ENCODE measurements around the gene AIF1L.
"Not testable (repeated sequence)": the region's sequence is repeated elsewhere in the genome, so short reads cannot be mapped to it uniquely, and the experiment has no call there.

AIF1L gene

DNA sequence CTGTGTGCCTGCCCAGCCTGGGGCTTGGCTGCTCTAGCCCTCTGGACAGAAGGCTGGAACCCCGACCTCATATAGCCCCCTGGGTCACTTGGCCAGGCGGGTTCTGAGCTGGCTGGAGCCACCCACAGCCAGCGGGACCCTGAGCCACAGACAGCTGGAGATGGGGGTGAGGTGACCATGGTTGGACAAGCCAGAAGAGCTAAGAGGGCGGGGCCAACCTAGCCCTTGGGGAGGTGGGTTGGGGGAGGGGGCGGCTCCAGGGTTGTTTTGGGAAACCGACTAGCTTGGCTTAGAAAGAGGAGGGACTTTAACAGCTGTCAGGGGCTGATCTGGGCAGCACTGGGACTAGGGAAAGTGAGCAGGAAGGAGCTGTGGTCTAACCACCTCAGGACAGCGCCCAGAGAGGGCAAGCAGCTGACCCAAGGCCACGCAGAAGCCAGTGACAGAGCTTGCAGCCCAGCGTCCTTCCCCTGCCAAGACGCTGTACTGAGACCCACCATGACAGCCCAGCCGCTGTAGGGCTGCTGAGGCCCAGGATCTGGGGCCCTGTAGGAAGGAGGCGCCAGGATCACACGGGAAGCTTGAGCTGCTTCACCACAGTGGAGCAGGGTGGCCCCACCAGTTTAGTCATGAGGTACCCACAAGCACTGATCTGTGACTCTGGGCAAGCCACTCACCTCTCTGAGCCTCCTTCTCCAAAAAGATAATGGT is 2.2 kb downstream of the AIF1L start:
- DNase-seq (ENCODE audit: low read depth in 2 of 2): no peak

DNA sequence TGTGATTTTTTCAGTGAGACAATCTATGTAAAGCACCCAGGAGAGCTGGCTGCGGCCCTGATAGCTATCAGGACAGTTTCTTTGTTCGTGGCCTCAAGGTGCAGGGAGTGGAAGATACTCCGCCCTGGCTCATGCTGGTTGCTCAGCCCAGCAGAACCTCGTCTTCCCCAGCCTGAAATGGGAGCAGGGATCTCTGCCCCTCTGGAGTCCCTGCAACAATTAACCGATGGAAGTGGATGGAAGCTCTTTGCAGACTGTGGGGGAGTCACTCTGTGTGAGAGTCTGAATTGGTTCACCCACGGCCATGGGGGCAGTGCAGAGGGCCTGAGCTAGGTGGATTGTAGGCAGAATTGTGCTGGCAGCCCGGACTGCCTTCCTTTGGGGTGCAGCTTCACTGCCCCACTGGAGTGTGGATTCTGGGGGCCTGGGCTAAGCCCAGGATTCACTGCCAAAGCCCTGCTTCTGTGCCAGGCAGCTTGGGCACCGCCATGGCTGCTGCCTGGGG is 2.8 kb downstream of the AIF1L start:
- DNase-seq (ENCODE audit: low read depth in 2 of 2): no peak

DNA sequence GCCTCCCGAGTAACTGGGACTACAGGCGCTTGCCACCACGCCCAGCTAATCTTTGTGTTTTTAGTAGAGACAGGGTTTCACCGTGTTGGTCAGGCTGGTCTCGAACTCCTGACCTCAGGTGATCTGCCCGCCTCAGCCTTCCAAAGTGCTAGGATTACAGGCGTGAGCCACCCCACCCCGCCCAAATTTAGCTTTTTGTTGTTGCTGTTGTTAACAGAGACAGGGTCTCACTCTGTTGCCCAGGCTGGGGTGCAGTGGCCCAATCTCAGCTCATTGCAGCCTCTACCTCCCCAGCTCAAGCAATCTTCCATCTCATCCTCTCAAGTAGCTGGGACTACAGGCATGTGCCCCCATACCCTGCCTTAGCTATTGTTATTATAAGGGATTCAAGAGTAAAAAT is 3.5 kb downstream of the AIF1L start:
- not testable (repeated sequence) for DNase-seq (ENCODE audit: low read depth in 2 of 2)

DNA sequence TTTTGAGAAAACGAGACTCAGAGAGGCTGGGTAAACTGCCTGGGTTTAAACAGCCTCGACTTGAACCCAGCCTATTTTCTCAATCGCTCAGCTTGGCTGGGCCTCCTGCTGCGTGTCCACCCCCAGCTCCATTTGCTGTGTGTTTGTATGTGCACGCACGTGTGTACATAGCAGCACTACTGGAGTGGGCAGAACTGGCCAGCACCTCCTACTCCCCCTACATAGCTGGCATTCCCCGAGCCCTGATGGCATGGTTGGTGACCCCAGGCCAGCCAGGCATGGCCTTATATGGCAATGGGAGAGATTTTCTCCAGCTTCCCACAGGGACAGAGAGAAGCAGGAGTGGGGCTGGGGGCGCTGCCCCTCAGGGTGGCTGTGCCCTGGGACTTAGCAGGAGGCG is 4.1 kb downstream of the AIF1L start:
- no peak for DNase-seq (ENCODE audit: low read depth in 2 of 2)

DNA sequence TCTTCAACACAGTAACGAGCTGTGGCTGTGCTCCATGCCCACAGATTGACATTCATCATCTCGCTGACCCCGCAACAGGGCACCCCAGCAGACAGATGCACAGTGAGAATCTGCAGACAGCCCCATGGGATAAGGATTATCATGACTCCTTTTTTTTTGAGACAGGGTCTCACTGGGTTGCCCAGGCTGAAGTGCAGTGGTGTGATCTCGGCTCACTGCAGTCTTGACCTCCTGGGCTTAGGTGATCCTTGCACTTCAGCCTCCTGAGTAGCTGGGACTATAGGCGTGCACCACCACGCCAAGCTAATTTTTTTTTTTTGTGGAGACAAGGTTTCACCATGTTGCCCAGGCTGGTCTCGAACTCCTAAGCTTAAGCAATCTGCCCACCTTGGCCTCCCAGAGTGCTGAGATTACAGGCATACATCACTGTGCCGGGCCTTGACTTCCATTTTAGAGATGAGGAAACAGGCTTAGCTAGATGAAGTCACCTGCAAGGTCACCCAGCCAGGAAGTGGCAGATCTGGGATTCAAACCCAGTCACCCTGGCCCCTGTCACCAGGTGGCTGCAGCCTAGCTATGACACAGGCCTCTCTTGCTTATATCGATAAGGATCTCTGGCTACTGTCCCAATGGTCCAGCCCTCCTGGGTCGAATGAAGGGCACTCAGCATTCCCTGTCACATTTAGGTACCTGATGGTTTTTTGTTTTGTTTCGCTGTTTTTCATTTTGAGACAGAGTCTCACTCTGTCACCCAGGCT is 5.1 kb downstream of the AIF1L start:
- no peak for DNase-seq (ENCODE audit: low read depth in 2 of 2)

DNA sequence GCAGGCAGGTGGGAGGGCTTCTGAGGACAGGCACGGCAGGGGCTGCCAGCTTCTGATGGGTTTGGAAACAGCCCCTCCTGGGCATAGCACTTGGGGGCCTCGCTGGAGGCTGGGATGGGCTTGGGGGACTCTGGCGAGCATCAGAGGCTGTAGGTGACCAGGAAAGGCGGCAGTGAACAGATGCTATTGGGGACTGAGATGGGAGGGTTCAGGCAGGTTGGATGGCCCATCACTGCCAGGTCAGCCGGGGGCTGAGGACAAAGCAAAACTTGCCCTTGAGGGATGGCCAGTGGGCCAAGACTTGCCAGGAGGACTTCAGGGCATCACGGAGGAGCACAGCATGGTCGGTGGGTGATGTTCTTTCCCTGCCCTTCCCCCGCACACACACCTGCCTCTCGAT is 6.7 kb downstream of the AIF1L start:
- no peak for DNase-seq (ENCODE audit: low read depth in 2 of 2)

DNA sequence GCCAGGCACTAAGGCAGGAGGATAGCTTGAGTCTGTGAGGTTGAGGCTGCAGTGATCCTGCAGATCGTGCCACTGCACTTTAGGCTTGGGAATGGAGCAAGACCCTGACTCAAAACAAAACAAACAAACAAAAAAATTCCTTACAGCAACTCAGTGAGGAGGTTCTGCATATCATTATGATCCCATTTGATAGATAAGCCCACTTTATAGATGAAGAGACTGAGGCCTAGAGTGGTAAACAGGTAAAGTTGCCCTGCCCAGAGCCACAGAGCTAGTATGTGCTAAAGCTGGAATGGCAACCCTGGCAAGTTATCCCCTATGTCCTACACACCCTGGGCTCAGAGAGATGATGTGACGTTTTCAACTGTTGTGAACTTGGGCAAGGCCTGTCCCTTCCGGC is 7.2 kb downstream of the AIF1L start:
- DNase-seq (ENCODE audit: low read depth in 2 of 2): no peak

DNA sequence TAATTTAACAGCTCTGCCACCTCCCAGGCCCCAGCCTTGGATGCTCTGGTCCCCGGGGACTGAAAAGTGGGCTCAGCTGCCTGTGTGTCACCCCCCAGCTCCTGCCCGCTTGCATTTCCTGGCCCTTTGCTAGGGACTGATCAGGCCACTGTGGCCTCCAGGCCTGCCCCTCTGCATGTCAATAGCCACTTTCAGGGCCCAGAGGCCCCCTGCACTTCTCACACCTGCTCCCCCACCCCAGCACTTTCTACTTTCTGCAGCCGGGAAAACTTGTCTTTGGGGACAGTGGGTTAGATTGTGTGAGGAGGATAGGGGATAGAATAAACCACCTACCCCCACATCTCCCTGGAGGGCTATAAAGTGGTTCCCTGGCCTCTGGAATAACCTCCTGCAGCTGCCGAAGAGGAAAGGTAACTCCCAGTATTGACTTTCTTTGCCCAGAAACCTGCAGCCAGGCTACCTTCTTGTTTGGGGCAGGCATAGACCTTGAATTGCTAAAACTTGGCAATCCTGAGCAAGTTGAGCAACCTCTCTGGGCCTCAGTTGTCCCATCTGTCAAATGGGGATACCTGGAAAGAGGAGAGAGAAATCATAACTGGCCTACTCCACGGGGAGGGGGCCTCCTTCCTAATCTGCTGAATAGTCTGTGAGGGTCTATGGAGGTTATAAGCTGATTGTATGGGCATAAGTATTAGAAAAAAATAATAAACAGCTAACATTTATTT is 7.8 kb downstream of the AIF1L start:
- DNase-seq (ENCODE audit: low read depth in 2 of 2): no peak

DNA sequence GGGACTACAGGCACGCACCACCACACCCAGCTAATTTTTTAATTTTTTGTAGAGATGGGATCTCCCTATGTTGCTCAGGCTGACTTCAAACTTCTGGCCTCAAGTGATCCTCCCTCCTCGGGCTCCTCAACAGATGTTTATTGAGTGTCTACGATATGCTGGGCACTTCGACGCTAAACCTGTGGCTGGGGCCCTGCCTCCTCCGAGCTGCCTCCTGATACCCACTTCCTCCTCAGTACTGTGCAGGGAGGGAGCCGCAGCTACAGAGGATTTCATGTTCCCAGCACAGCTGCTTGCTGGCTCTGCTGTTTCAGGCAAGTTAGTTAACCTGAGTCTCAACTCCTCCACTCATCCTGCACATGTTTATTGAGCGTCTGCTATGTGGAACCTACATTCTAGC is 9.6 kb downstream of the AIF1L start:
- DNase-seq (ENCODE audit: low read depth in 2 of 2): no peak

DNA sequence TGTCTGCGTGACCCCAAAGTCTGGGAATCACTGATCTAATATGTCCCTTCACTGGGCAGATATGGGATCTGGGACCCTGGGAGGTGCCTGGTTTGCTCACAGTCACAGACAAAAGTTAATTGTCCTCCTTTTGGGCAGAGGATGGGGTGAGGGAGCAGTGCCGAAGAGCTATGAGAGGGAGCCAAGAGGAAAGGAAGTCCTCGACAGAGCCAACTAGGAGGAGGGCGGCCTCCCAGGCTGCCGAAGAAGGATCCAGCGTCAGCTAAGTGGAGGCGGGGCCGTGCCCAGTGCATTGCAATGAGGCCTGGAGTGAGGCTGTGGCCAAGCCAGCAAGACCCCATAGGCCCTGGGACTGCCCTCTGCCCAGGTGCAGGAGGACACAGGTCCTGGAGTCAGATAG is 11.4 kb downstream of the AIF1L start:
- DNase-seq (ENCODE audit: low read depth in 2 of 2): no peak

DNA sequence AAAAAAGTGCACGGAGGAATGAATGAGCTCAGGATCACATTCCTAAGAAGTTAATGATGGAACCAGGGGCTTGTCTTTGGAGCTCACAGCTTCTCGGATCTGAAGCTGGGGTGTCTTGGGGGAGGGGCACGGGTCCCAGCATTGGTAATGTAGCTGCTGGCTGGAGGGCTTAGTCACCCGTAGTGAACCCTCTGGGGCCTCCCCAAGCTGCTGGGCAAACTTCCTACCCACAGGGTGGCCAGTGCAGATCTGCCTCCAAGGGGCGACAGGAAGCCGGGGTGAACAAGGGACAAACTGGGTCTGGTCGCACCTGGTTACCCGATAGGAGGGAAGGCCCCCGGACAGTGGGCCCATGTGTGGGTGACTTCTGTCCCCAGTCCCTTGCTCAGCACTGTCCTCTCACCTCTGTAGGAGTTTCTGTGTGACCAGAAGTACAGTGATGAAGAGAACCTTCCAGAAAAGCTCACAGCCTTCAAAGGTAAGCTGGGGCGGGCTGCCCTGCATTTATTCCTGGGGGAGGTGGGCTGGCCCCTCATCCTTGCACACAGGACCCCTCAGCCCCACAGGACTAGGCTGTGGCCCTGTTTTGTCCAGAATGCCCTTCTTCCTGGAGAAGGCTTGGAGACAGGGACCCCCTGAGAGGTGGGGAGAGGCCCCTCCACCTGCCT is 15.0 kb downstream of the AIF1L start:
- no peak for DNase-seq (ENCODE audit: low read depth in 2 of 2)

DNA sequence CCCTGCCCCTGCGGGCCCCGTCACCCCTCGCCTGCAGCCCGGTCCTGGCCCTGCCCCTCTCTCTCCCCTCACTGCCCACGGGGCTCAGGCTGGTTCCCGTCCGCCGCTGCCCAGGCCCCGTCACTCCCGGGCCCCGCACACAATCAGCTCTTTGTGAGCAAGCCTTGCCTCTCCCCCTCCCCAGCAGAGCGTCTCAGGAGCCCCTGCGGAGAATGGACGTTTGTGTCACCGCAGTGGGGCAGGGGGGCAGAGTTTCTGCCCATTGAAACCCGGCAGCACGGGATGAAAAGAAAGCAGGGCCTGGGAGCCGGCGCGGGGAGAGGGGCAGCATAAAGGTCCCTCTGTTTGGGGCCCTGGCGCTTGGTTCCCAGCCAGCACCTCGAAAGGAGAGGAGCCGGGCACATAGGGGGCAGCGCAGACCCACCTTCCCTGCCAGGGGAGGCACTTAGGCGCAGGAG is 15.6 kb downstream of the AIF1L start:
- no peak for DNase-seq (ENCODE audit: low read depth in 2 of 2)

DNA sequence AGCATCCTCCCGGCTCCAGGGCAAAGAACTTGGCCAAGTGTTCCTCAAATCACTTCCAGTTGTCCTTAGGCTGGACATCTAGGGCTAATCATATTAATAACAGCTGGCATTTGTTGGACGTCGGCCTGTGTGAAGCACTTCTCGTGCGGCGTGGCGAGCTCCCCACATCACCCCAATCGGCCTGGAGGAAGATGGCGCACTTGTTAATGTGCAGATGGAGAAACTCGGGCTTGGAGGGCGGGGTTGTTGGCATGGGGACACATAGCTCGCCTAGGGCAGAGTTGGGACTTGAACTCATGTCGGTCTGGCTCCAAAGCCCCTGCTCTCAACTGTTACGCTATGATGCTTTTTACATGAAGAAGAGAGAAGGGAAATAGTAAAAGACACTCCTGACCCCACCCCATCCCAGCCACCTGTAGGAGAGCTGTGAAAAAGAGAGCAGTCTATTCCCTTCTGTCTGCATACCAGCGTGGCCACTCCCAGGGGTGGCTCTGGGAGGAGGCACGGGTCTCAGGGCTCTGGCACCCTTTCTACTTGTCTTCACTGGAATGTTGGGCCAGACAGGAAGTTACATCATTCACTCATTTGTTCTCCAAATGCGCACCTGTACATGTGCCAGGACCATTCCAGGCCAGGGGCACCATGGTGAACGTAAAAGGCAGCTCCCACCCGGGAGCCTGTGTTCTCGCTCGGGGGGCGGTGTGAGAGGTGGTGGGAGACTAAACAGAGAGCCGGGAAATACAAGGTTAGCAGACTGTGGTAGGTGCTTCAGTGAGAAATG is 16.2 kb downstream of the AIF1L start:
- DNase-seq (ENCODE audit: low read depth in 2 of 2): no peak

DNA sequence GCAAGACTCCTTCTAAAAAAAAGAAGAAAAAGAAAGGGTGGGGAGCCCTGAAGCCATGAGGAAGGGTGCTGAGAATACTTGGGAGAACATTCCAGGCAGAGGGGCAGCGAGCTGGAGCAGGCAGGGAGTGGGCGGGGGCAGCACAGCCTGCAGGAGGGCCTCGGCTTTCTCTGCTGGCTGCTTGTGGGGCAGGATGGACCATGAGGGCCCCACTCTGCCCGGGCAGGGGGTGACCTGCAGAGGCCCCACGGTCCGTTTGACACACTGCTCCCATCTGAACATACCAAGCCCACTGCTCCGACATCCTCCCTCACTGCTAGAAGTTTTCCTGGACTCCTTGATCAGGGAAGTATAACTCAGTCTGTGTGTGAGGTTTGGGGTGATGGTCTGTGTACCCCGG is 17.3 kb downstream of the AIF1L start:
- DNase-seq (ENCODE audit: low read depth in 2 of 2): no peak

DNA sequence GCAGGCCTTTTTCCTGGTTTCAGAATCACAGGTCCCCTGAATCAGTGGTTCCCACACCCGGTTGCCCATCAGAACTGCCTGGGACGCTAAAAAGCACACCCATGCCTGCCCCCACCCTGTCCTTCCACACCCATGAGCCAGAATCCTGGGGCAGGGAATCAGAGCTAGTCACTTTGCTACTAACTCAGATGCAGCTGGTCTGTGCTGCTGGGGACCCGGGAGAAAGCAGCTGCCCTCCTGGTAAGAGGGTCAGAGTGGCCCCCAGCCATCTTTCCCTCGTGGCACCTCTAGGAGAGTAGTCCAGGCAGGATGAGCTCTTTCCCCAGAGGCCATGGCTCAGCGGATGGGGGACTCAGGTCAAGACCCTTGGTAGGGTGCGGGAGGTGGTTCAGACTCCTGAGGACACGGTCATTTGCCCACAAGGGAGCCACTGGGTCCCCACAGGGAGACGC is 17.8 kb downstream of the AIF1L start:
- no peak for DNase-seq (ENCODE audit: low read depth in 2 of 2)

DNA sequence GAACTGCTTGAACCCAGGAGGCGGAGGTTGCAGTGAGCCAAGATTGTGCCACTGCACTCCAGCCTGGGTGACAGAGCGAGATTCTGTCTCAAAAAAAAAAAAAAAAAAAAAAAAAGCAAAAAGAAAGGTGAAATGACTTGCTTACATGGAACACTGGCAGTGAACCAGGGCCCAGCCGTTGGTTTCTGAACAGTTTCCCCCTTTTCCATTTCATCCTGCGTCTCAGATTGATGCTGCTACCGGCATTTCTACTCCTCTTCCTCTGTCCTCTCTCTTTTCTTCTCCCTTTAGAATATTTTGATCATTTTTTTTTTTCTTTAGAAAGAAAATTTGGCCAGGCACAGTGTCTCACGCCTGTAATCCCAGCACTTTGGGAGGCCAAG is 19.0 kb downstream of the AIF1L start:
- DNase-seq (ENCODE audit: low read depth in 2 of 2): not testable (repeated sequence)

DNA sequence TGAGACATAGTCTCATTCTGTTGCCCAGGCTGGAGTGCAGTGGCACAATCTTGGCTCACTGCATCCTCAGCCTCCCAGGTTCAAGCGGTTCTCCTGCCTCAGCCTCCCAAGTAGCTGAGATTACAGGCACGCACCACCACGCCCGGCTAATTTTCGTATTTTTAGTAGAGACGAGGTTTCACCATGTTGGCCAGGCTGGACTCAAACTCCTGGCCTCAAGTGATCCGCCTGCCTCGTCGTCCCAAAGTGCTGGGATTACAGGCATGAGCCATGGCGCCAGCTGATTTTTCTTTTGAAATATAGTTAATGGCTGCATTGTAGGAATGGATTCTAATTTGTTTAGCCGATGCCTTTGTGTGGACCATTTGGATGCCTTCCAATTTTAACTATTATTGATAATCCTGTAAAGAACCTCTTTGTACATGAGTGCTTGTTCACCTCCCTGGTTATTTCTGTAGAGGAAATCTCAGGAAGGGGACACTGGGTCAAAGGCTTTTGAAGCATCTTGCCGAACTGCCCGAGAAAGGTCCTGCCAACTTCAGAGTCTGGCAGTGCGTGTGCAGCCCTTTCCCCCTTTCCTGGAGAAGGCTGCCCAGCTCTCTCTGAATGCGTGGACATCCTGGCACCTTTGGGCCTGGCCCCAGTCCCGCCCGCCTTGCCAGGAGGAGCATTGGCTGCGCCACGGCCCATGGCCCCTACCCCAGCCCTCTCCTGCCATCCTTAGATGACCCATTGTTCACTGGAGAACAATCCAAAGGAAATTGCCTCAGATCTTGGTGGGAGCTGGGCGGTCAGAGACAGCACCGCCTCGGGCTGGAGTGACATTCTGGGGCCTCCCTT is 20.2 kb downstream of the AIF1L start:
- DNase-seq (ENCODE audit: low read depth in 2 of 2): no peak

DNA sequence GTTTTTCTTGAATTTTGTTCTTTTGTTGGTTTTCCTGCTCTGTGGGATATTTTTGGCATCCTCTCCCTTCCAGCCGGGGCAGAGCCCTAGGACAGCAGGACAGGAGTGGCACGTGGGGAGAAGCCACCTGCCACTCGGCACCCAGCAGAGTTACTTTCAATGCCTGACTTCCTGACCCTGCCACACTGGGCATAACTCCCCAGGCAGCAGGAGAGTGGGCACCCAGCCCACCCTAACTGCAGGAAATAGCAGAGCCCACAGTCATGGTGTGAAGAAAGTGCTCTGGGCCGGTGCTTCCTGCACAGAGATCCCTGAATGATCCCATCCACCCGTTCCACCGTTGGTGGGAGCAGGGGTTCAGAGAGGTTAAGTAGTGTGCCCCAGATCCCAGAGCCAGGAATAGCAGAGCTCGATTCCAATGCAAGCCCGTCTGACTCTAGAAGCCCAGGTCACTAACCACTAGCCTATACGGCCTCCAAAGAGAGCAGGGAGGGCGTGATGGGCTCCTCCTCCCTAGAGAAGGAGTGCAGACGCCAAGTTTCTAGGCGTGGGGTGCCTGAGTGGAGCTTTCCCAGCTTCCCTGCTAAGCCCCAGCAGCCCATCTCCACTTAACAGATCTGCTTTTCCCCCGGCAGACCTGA is 20.9 kb downstream of the AIF1L start:
- DNase-seq (ENCODE audit: low read depth in 2 of 2): no peak

DNA sequence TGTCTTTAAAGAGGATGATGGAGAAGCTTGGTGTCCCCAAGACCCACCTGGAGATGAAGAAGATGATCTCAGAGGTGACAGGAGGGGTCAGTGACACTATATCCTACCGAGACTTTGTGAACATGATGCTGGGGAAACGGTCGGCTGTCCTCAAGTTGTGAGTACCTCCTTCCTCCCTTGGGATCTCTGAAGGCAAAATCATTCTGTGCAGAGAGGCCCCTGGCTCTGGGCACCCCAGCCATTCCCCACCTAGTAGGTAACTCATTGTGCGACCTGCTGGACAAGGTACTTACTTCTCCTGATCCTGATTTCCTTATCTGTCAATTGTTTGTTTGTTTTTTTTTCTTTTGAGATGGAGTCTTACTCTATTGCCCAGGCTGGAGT is 21.4 kb downstream of the AIF1L start:
- DNase-seq (ENCODE audit: low read depth in 2 of 2): no peak

DNA sequence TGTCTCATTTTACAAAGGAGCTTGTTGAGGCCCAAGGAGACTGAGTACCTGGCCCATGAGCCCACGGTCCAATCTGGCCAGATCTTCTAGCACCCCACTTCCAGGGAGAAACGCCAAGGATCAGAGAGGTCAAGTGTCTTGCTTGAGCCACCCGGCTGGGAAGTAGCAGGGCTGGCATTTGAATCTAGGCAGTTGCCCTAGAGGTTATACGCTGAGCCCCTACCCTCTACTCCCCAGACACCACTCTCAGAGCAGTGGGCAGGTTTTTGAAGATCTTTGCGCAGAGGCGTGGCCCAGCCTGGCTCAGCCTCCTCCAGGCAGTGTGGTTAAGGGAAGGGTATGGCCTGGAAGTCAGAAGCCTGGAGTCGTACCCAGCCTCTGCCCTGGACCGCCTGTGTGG is 23.3 kb downstream of the AIF1L start:
- no peak for DNase-seq (ENCODE audit: low read depth in 2 of 2)

Measured in fibroblast of skin of left quadriceps (primary cell).